DMS114 treated with DMSO at 0.1 percent for 48 hours (cell line): ENCODE data around the gene NLRP13.
"Not testable (repeated sequence)": the region's sequence is repeated elsewhere in the genome, so short reads cannot be mapped to it uniquely, and the experiment has no call there.

Experiments
- DNase-seq: peaks from one replicate; lab custom pipeline; 2025; ENCODE audit not compliant: unreplicated experiment; lab: John Stamatoyannopoulos, UW

The NLRP13 gene

GRCh38 chr19:55931936-55932386 is at the start of gene NLRP13:
Gene NLRP13, minus strand, starts transcription at chr19:55932336. Its CDS starts 25 bp downstream, at chr19:55932311.
- DNase-seq, result no peak

- DNase-seq, result no peak
These were observed 48.3 kb upstream of the NLRP13 start for GRCh38 chr19:55980415-55980814.

- no peak for DNase-seq
These were observed 41.8 kb upstream of the NLRP13 start for GRCh38 chr19:55973982-55974381.

GRCh38 chr19:55962186-55962585 is 30.1 kb upstream of the NLRP13 start:
- DNase-seq, result no peak

- no peak for DNase-seq
These were observed 28.0 kb upstream of the NLRP13 start for GRCh38 chr19:55959996-55960675.

GRCh38 chr19:55958356-55958755 is 26.2 kb upstream of the NLRP13 start:
- no peak for DNase-seq

- DNase-seq, result no peak
These were observed 24.3 kb upstream of the NLRP13 start for GRCh38 chr19:55956431-55956830.

GRCh38 chr19:55950566-55950965 is 18.4 kb upstream of the NLRP13 start:
- not testable (repeated sequence) for DNase-seq

- DNase-seq, result no peak
These were observed 15.4 kb upstream of the NLRP13 start, which contains the start of gene NLRP8 for GRCh38 chr19:55947532-55947931. Gene NLRP8, plus strand, starts transcription at chr19:55947832.

GRCh38 chr19:55940306-55940705 is 8.2 kb upstream of the NLRP13 start:
- DNase-seq, result no peak

GRCh38 chr19:55939206-55939605 is 7.1 kb upstream of the NLRP13 start:
- no peak for DNase-seq

GRCh38 chr19:55935206-55935605 is 3.1 kb upstream of the NLRP13 start:
- DNase-seq, result no peak

GRCh38 chr19:55930996-55931515 is 1.1 kb downstream of the NLRP13 start:
- DNase-seq, result no peak

GRCh38 chr19:55929258-55929657 is 2.9 kb downstream of the NLRP13 start:
- not testable (repeated sequence) for DNase-seq

- DNase-seq, result no peak
These were observed 4.1 kb downstream of the NLRP13 start for GRCh38 chr19:55927991-55928390.

- no peak for DNase-seq
These were observed 8.6 kb downstream of the NLRP13 start for GRCh38 chr19:55923556-55923955.

- DNase-seq, result no peak
These were observed 18.4 kb downstream of the NLRP13 start for GRCh38 chr19:55913643-55914268.

GRCh38 chr19:55912916-55913315 is 19.2 kb downstream of the NLRP13 start:
- DNase-seq, result no peak

- DNase-seq, result no peak
These were observed 22.3 kb downstream of the NLRP13 start for GRCh38 chr19:55909801-55910200.

- DNase-seq, result no peak
These were observed 24.4 kb downstream of the NLRP13 start for GRCh38 chr19:55907746-55908145.

- no peak for DNase-seq
These were observed 24.9 kb downstream of the NLRP13 start for GRCh38 chr19:55907286-55907685.

- no peak for DNase-seq
These were observed 29.9 kb downstream of the NLRP13 start for GRCh38 chr19:55902080-55902751.
